NAMALWA (cell line): ENCODE results near the gene PPEF1.

Experiments used
- DNase-seq: peaks from one replicate; pipeline ENCODE4 v3.0.0-alpha.2; 2015; ENCODE audit warnings: low spot score

PPEF1 gene, protein sequence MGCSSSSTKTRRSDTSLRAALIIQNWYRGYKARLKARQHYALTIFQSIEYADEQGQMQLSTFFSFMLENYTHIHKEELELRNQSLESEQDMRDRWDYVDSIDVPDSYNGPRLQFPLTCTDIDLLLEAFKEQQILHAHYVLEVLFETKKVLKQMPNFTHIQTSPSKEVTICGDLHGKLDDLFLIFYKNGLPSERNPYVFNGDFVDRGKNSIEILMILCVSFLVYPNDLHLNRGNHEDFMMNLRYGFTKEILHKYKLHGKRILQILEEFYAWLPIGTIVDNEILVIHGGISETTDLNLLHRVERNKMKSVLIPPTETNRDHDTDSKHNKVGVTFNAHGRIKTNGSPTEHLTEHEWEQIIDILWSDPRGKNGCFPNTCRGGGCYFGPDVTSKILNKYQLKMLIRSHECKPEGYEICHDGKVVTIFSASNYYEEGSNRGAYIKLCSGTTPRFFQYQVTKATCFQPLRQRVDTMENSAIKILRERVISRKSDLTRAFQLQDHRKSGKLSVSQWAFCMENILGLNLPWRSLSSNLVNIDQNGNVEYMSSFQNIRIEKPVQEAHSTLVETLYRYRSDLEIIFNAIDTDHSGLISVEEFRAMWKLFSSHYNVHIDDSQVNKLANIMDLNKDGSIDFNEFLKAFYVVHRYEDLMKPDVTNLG

DNA sequence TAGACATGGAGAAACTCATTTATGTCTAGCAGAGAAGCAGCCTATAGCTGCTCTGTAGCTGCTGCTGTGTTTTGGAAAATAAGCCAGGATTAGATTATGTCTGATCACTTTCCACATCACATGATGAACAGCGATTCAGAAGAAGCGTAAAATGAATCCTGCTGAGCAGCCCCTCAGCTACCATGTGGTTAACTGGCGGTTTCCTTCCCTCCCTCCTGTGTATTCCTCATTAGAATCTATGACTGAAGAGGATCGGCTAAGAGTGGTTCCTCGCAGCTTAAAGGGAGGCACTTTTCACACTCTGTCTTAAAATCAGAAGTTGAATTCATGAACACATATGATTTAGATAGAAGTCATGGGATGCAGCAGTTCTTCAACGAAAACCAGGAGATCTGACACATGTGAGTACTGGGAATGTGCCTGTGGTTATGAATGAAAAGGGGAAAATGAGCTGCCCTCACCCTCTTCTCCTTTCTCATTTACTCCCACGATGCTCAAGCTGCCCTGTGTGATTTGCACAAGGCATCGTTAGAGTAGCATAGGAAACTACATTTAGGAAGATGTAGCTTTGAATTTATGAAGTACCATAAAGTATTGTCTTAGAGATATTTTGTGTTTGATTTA is at the start of gene PPEF1:
TSS of gene PPEF1 (plus strand) at position 220 of the 624 bp plus-strand sequence. CDS start at position 356, 136 bp downstream.
- no peak for DNase-seq

DNA sequence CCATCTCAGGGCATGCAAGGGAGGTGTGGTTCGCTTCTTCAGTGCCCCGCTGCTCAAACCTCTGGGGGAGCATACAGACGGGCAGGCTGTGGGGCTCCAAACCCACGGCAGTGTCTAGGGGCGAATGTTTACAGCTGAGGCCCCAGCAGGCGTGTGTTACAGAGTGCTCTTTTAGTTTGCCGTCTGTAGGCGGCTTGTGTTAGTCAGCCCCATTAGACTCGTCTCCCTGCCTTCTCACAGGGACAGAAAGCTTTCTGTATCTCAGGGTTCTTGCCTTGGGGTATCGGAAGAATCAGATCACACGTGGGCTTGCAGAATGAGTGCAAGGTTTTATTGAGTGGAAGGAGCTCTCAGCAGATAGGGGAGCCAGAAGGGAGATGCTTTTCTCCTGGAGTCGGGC is 46.2 kb upstream of the PPEF1 start:
- DNase-seq = no peak

DNA sequence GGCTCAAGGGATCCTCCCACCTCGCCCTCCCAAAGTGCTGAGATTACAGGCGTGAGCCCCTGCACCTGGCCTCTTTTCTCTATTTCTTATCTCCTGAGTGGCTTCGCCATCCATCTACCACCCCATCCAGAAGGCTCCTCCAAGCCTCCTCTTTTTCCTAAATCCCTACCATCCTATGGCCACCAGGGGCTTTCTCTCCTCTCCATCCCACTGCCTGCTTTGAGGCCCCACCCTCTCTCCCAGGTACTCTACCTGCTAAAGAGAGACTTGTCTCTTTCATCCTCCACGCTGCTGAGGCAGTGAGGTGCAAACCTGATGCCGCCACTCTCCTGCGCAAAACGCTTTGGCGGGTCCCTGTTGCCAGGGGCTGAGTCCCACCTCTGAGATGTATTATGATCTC is 42.5 kb upstream of the PPEF1 start:
- DNase-seq = no peak

DNA sequence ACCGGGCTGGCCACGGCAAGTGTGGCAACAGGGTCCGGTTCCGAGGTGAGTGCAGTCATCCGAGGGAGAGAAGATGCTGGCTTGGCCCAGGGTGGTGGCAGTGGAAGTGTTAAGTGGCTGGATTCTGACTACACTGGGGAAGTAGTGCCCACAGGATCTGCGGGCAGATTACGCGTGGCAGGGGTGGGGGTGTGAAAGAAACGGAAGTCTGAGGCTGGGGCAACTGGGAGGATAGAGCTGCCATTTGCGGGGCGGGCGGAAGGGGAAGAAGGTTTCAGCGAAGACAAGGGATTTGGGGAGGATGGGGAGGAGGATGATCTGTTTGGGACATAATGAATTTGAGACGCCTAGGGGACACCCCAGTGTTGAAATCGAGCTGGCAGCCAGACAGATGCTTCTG is 40.8 kb upstream of the PPEF1 start:
- no peak for DNase-seq

DNA sequence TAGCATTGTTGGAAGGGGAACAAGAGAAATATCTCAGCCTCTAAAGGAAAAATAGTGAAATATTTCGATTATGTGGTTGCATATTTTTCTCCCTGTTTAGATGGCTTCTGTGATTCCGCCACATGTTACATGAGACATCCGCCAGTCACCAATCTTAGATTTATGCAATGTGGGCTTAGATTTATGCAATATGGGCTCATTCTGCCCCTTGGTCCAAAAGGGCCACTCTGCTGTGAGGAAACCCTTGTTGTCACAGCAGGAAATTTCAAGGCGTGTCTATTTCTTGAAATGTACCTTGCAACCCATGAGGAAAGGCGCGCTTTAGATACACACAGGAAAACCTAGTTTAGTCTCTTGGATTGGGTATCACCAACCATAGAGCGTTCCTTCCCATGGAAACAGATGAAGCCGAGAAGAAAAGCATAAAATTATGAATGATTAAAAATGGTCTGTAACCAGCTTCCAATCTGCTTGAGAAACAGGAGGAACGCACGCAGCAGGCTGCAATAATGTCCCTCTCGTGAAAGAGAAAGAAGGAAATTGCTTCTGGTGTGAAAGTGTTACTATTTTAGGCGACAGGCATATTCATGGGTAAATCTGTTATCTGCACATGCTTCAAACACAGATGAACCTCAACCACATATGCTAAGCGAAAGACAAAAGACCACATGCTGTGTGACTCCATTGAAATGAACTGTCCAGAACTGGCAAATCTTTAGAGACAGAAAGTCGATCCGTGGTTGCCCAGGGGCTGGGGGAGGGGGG is 39.2 kb upstream of the PPEF1 start:
- DNase-seq = no peak

DNA sequence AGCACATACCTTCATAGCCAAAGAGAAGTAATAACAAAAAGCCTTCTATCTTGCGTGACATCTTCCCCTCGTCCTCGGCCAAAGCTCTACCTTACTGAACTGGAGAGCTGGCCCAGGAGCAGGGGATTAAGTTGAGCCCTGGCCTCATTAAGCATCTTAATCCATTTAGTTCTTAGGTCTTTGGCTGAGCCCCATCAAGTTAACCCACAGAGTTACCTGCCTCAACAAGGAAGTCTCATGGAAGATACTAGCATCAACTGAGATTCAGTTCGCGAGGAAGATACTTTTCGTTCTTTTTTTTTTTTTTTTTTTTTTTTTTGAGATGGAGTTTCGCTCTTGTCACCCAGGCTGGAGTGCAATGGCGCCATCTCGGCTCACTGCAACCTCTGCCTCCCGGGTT is 35.4 kb upstream of the PPEF1 start, which contains the start of gene RS1:
TSS of gene RS1 (minus strand) at position 101 of the 400 bp plus-strand sequence. CDS start at position 61, 40 bp downstream.
- no peak for DNase-seq

DNA sequence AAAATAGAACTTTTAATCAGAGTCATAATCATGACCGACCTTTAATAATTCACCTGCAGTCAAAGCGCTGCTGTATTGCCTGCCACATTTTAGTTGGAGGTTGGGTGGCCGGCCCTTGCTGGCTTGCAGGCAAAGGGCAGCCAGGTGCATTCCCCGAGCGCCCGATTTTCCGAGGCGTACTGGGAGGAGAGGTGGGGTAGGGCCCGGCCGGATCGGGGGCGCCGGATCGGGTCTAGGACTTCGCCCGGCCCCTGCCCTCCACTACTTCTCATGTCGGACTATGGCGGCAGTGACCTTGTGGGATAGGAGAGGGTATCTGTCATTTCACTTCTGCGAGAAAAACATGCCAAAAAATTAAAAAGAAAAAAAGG is 33.0 kb upstream of the PPEF1 start:
- no peak for DNase-seq

DNA sequence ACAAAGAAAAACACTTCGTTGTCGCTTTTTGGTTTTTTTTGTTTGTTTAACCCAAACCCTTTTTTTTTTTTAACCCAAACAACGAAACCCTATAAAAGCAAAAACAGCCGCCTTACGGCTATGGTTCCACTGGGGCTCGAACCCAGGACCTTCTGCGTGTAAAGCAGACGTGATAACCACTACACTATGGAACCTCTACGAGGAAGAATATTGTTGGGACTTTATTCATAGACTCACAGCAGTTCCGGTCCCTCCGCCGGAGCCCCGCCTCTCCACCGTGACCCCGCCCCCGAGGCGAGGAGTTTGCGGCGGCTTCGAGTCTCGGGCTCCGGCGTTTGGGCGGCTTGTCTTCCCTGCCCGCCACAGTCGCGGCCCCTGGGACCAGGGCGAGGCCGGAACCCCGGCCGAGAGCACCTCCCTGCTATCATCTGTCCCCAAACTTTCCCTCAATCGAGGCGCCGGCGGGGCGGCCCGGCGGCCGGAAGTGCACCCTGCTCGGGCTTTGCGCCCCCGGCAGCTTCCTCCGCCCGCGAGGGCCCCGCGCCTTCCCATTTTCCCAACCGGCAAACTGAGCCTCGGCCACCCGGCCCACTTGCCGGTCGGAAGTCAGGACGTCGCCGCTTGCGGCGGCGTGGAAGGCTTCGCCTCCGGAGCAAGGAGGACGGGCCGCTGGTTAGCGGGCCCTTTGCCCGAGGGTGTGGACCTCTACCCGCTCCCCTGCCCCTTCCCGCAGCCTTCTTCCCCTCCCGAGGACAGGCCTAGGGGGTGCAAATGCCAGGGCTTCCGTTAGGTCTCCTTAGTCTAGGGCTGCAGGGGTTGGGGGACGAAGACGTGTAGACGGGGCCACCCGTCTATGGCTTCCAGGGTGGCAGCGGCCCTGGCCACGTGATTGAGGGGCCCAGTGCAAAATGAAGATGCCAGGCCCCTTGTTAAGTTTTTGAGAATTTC is 32.4 kb upstream of the PPEF1 start:
- peak; percentile 84 for DNase-seq

DNA sequence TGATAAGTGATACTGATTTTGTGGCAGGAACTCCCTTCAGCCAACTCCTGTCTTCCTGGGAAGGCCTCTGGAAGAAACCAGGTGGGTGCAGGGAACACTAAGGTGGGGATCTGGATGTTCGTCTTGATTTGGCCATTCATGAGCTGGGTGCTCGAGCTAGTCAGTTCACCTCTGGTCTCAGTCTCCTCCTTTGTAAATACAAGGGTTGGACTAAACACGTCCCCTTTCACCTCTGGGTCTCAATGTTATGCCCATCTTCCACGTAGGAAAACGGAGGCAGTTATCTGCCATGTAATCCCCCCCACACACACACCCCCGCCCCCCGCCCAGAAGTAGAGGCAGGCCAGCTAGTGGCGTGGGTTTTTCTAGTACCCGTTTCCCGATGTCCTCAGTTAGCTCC is 31.4 kb upstream of the PPEF1 start:
- no peak for DNase-seq

DNA sequence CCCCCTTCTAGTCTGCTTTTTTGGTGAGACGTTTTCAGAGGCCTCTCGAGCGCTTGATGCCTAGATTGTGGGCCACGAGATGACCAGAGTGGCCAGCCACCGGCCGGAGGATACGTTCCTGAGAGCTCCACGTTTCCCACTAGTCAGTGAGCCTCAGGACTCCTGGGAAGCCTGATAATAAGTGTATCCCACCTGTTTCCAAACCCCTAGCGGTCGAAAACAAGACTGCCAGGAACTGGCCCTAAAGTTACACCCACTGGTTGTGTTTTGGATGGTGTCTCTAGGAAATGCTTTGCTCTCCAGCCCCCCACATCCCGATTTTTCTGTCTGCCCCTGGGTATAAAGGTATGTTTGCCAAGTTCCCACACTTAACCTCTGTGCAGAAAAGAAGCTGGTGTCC is 31.0 kb upstream of the PPEF1 start:
- no peak for DNase-seq

DNA sequence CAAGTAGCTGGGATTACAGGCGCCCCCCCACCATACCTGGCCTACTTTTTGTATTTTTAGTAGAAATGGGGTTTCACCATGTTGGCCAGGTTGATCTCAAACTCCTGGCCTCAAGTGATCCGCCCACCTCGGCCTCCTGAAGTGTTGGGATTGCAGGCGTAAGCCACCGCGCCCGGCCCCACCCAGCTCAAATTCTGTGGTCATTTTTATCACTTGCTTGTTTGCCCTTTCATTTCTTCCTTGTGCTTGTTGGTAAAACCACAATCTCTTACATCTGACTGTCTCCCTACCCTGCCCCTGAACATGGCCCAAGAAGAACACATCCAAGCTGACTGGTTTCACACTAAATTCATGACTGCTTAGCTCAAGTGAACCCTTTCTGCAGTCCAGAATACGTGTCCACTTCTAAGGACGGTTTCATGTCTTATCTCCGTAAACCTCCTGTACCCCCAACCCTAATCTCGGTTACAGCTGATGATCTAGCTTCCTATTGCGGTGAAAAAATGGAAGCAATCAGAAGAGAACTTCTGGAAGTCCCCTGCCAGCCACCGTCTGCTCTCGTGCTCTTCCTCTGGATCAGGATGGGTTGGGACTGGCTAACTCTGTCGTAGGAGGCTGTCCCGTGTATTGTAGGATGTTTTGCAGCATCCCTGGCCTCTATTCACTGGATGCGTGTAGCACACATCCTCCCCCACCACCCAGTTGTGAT is 30.1 kb upstream of the PPEF1 start:
- no peak for DNase-seq

DNA sequence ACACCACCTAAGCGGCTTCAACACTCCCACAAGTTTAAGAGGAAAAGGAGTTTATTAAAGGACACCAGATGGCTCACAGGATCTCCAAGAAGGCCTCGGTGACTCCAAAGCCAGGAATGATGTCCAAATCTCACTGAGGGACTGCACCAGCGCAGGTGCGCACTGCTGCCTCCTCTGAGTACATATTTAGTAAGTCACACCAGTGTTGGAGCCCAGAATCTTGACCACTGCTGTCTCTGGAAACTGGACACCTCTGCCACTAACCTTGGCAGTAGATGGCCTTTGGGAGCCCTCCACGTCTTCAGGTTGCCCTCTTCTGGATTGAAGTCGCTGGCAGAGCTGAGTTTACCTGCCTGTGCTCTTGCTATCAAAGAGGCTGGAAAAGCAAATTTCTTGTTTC is 25.4 kb upstream of the PPEF1 start:
- no peak for DNase-seq

DNA sequence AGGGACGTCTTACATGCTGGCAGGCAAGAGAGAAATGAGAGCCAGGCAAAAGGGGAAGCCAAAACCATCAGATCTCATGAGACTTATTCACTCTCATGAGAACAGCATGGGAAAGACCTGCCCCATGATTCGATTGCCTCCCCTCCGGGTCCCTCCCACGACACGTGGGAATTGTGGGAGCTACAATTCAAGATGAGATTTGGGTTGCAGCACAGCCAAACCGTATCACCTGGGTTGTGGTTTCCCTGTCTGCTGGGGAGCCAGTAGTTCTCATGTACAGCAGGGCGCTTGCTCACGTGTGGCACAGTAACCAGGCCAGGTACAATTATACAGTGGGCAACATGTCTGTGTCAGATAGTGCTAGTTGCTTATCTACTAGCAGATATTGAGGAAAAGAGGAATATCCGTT is 24.5 kb upstream of the PPEF1 start:
- DNase-seq = no peak

DNA sequence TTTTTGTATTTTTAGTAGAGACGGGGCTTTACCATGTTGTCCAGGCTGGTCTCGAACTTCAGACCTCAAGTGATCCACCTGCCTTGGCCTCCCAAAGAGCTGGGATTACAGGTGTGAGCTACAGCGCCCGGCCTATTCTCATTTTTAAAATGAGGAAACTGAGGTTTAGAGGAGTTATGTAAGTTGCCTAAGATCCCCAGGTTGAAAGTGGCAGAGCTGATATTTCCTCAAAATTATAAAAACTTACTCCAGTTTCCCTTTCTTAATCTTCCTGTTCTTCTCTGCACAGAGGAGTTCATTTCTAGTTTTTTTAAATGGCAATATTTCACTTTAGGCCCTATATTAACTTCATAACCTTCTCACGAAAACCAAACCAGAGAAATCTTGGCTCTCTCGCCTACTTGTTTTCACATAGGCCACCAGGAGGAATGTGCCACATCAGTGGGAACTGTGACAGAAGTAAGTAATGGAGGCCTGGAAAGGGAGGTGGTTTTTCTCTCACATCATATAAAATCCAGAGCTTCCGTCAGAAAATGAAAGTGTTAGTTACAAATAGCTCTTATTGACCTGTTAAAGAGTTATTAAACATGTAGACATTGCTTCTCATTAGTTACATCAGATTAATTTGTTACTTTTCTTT is 19.5 kb upstream of the PPEF1 start:
- no peak for DNase-seq

DNA sequence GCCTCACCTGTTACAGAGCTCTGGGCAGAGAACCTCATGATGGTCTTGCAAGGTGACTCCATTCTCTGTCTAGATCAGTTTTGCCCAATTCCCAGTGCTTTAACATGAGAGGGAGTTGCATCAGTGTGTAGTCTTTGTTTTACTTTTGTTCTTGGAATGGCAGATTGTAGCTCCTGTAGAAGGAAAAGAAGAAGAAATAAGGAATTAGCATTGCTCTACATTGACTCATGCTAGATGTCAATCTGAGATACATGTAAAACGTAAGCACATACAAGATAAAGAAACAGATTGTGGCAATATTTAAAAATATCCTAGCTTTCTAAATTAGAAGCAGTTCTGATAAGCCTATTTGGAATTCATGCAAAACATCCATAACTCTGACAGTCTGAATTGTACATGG is 16.0 kb upstream of the PPEF1 start:
- no peak for DNase-seq

DNA sequence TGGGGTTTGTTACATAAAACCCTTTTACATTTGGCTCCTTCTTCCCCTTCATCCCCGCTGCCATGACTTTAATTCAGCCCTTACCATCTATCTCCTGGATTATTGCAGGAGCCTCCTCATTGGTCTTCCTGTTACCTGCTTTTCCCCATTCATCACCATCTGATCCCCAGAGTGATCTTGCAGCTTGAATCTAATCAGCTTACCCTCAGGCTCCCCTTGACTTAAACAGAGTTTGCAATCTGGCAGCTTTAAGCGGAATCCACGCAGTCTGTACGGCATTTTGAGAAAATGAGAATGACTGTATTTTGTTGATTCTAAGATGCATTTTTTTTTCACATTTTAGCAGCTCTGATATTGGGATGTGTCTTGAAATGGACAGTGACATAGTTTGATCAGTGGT is 14.9 kb upstream of the PPEF1 start:
- no peak for DNase-seq

DNA sequence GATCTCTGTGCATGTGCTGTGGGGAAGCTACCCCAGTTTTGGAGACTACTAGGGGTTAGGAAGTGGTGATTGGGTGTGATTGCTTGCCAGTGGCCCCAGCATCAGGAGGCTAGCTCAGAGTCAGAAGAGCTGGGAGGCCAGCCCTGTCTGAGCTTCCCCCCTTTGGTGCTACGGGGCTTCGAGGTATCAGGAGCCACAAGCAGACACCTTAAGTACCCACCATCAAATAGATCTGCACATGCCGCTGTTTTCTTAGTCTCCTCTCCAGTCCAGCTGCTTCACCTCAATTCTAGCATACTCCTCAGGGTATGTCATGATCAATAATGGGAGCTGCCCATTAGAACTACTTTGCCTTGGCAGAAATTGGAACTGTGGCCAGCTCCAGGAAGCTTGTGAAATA is 10.8 kb upstream of the PPEF1 start:
- no peak for DNase-seq

DNA sequence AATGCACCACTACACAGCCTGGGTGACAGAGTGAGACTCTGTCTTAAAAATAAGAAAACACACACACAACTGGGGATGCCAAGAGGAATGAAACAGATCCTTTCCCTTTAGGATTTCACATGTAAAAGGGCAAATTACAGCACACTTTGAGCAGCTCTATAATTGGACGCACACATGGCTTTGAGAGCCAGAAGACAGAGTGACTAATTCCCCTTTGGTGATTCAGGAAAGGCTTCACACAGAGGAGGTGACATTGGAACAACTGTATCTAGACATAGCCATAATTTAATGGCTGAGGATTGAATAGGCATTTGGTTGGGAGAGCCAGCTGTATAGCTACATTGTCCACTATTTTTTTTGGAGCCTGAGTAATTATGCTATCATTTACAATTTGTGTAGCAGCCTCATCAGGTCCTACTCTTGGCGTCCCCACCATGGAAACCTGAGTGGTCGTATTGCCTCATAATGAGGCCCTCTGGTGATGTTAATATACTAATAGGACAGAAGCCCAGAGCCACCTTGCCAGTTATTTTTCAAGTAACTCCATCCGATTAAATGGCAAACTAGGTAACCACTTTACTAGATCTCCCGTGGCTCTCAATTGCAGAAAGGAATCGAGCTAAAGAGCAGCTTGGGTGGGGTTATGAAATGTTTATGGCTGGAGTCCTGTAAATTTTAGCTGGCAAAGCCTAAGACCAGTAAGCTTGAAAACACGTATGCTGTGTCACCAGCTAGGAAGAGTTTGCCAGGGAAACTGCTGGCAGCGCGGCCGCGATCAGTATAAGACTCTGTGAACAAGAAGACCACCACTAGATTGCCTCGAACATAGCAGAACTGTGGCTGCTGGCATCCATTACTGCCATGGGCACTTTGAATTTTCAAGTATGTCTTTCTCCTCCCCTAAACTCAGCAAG is 8.5 kb upstream of the PPEF1 start:
- no peak for DNase-seq
